Activated CD4-positive, alpha-beta T cell treated with anti-CD3 and anti-CD28 coated beads for 36 hours (primary cell): ENCODE data around the gene TLN1. TPM values are rescaled to one million over a fixed set of nuclear protein-coding genes. Genes with fewer than 3 reads are reported as not detected.

Experiments used
- ATAC-seq: fragments of 200-7000 bp; cut with Tn5 transposase; one replicate; pipeline ENCODE4 v1.10.0; 2021; ENCODE audit warnings: mild to moderate bottlenecking, moderate library complexity
- CTCF ChIA-PET: fragments of 350-600 bp; sonication (Branson Sonifier 250); formaldehyde crosslinking; loops from one replicate; lab custom pipeline; 2021; ENCODE audit warnings: antibody characterized with exemption; lab: Charles Lee
- POLR2A ChIA-PET: fragments of 350-600 bp; sonication (Branson Sonifier 250); formaldehyde crosslinking; loops from one replicate; lab custom pipeline; 2021; ENCODE audit warnings: antibody characterized with exemption, inconsistent platforms; lab: Charles Lee
- DNase-seq: peaks from one replicate; pipeline ENCODE4 v3.0.0-alpha.2; 2020
- H3K27ac Mint-ChIP-seq: one replicate; pipeline ENCODE4 v1.8.0; 2021; ENCODE audit warnings: mixed read lengths
- H3K27me3 Mint-ChIP-seq: one replicate; pipeline ENCODE4 v1.8.0; 2021; ENCODE audit warnings: mixed read lengths
- H3K36me3 Mint-ChIP-seq: one replicate; pipeline ENCODE4 v1.8.0; 2021; ENCODE audit warnings: low read depth, mixed read lengths
- H3K4me1 Mint-ChIP-seq: one replicate; pipeline ENCODE4 v1.8.0; 2021; ENCODE audit warnings: mixed read lengths
- H3K4me3 Mint-ChIP-seq: one replicate; pipeline ENCODE4 v1.8.0; 2021; ENCODE audit warnings: mild to moderate bottlenecking, moderate library complexity, mixed read lengths
- H3K9me3 Mint-ChIP-seq: one replicate; pipeline ENCODE4 v1.8.0; 2021; ENCODE audit warnings: low read depth, mixed read lengths
- intact Hi-C, 2 experiments: fragments of 100-400 bp; cut with DNase I in 1 of 2; cut with micrococcal nuclease in 1 of 2; formaldehyde crosslinking; loops; one replicate each; pipeline versions ENCODE4 v1.14.2 to v1.15.1; 2022 to 2024; cut with DNase I, micrococcal nuclease
- total RNA-seq, 2 experiments: library from RNA; stranded (reverse); gene quantifications; one replicate each; pipeline ENCODE4 v1.2.3, GENCODE V29; 2021

Gene TLN1
- total RNA-seq, 2 experiments from 2014 or later = 217 to 238 TPM

- CTCF ChIA-PET = interaction anchor here (0.6 kb wide), 1 partner anchor 80 kb away, joined by 3 read pairs; no protein-coding TSS in a partner anchor
- peaks cover 75% of the 10 kb centered on the region for H3K36me3 Mint-ChIP-seq
- no peaks in the 10 kb centered on the region for H3K9me3 Mint-ChIP-seq
- no peaks in the 10 kb centered on the region for H3K27me3 Mint-ChIP-seq
- H3K4me3 Mint-ChIP-seq = no peak overlapping the region
- peaks cover 7% of the 10 kb centered on the region for H3K4me1 Mint-ChIP-seq
- ATAC-seq (no peak), DNase-seq (no peak)
- intact Hi-C loops = no loop called here
- H3K27ac Mint-ChIP-seq = no peak overlapping the region
- POLR2A ChIA-PET = interaction anchor here (0.7 kb wide), 1 partner anchor 12 kb away, joined by 3 read pairs; no protein-coding TSS in a partner anchor
Measured at GRCh38 chr9:35708146-35708545, 23.8 kb downstream of the TLN1 start.

GRCh38 chr9:35706951-35707350, 25.0 kb downstream of the TLN1 start:
- ATAC-seq (no peak), DNase-seq (no peak)
- H3K4me1 Mint-ChIP-seq = peaks cover 4% of the 10 kb centered on the region
- intact Hi-C loops = no loop called here
- ChIA-PET POLR2A (interaction anchor here (1.1 kb wide), 1 partner anchor 11 kb away, joined by 4 read pairs; no protein-coding TSS in a partner anchor), CTCF (interaction anchor here (1.7 to 2.3 kb wide), 2 partner anchors 10 to 12 kb away, joined by 5 to 9 read pairs; no protein-coding TSS in a partner anchor)
- no peak overlapping the region for H3K4me3 Mint-ChIP-seq
- H3K36me3 Mint-ChIP-seq = peaks cover 71% of the 10 kb centered on the region
- H3K27me3 Mint-ChIP-seq = no peaks in the 10 kb centered on the region
- no peak overlapping the region for H3K27ac Mint-ChIP-seq
- H3K9me3 Mint-ChIP-seq = no peaks in the 10 kb centered on the region

GRCh38 chr9:35705836-35706430, 26.1 kb downstream of the TLN1 start:
- DNase-seq (no peak), ATAC-seq (no peak)
- no peak overlapping the region for H3K4me3 Mint-ChIP-seq
- POLR2A ChIA-PET = interaction anchor here (1.1 kb wide), 1 partner anchor 10 kb away, joined by 4 read pairs; no protein-coding TSS in a partner anchor
- H3K9me3 Mint-ChIP-seq = no peaks in the 10 kb centered on the region
- H3K4me1 Mint-ChIP-seq = no peaks in the 10 kb centered on the region
- intact Hi-C loops = no loop called here
- CTCF ChIA-PET = interaction anchor here (0.6 to 2.3 kb wide), 6 partner anchors 9 to 107 kb away, joined by 3 to 9 read pairs (median 3); partner anchors contain the start of gene ARHGEF39
- H3K27me3 Mint-ChIP-seq = no peaks in the 10 kb centered on the region
- H3K27ac Mint-ChIP-seq = no peak overlapping the region
- peaks cover 64% of the 10 kb centered on the region for H3K36me3 Mint-ChIP-seq

GRCh38 chr9:35705372-35705771, 26.6 kb downstream of the TLN1 start:
- H3K27ac Mint-ChIP-seq = no peak overlapping the region
- H3K9me3 Mint-ChIP-seq = no peaks in the 10 kb centered on the region
- CTCF ChIA-PET = interaction anchor here (0.6 to 2.3 kb wide), 5 partner anchors 9 to 107 kb away, joined by 3 to 9 read pairs (median 3); no protein-coding TSS in a partner anchor
- no peaks in the 10 kb centered on the region for H3K27me3 Mint-ChIP-seq
- no peaks in the 10 kb centered on the region for H3K4me1 Mint-ChIP-seq
- peaks cover 59% of the 10 kb centered on the region for H3K36me3 Mint-ChIP-seq
- intact Hi-C loops = no loop called here
- DNase-seq (no peak), ATAC-seq (no peak)
- H3K4me3 Mint-ChIP-seq = no peak overlapping the region
- POLR2A ChIA-PET = no interaction called here

GRCh38 chr9:35703906-35704672, 27.9 kb downstream of the TLN1 start:
- intact Hi-C loops = no loop called here
- H3K27me3 Mint-ChIP-seq = no peaks in the 10 kb centered on the region
- H3K36me3 Mint-ChIP-seq = peaks cover 53% of the 10 kb centered on the region
- ATAC-seq (no peak), DNase-seq (no peak)
- ChIA-PET CTCF (interaction anchor here (0.5 to 1.0 kb wide), 2 partner anchors 93 to 638 kb away, joined by 3 to 7 read pairs; no protein-coding TSS in a partner anchor), POLR2A (no interaction called here)
- no peaks in the 10 kb centered on the region for H3K4me1 Mint-ChIP-seq
- H3K4me3 Mint-ChIP-seq = no peak overlapping the region
- no peak overlapping the region for H3K27ac Mint-ChIP-seq
- H3K9me3 Mint-ChIP-seq = no peaks in the 10 kb centered on the region

- no peaks in the 10 kb centered on the region for H3K27me3 Mint-ChIP-seq
Measured at GRCh38 chr9:35702696-35703095, 29.3 kb downstream of the TLN1 start.

GRCh38 chr9:35700942-35701341, 31.1 kb downstream of the TLN1 start:
- H3K4me3 Mint-ChIP-seq = no peak overlapping the region
- peaks cover 43% of the 10 kb centered on the region for H3K36me3 Mint-ChIP-seq
- H3K27ac Mint-ChIP-seq = no peak overlapping the region
- no peak for ATAC-seq
- H3K27me3 Mint-ChIP-seq = no peaks in the 10 kb centered on the region
- no peak for DNase-seq
- ChIA-PET CTCF (interaction anchor here (0.6 to 1.4 kb wide), 8 partner anchors 13 to 1521 kb away, joined by 3 to 4 read pairs (median 3); no protein-coding TSS in a partner anchor), POLR2A (no interaction called here)
- peaks cover 1% of the 10 kb centered on the region for H3K4me1 Mint-ChIP-seq
- no peaks in the 10 kb centered on the region for H3K9me3 Mint-ChIP-seq
- intact Hi-C loops = no loop called here

More at GRCh38 chr9:35702696-35703095, 29.3 kb downstream of the TLN1 start:
- intact Hi-C loops = no loop called here
- Mint-ChIP-seq H3K27ac (no peak overlapping the region), H3K36me3 (peaks cover 44% of the 10 kb centered on the region), H3K4me3 (no peak overlapping the region), H3K4me1 (no peaks in the 10 kb centered on the region), H3K9me3 (no peaks in the 10 kb centered on the region)
- ChIA-PET CTCF (interaction anchor here (0.7 kb wide), 1 partner anchor 175 kb away, joined by 3 read pairs; no protein-coding TSS in a partner anchor), POLR2A (no interaction called here)
- ATAC-seq (no peak), DNase-seq (no peak)

GRCh38 chr9:35700031-35700430, 32.0 kb downstream of the TLN1 start:
- no peak overlapping the region for H3K4me3 Mint-ChIP-seq
- peaks cover 1% of the 10 kb centered on the region for H3K4me1 Mint-ChIP-seq
- H3K27me3 Mint-ChIP-seq = no peaks in the 10 kb centered on the region
- ATAC-seq = no peak
- peaks cover 40% of the 10 kb centered on the region for H3K36me3 Mint-ChIP-seq
- H3K9me3 Mint-ChIP-seq = no peaks in the 10 kb centered on the region
- CTCF ChIA-PET = interaction anchor here (0.9 to 1.4 kb wide), 2 partner anchors 12 to 96 kb away, joined by 3 read pairs; no protein-coding TSS in a partner anchor
- DNase-seq = no peak
- intact Hi-C loops = no loop called here
- H3K27ac Mint-ChIP-seq = no peak overlapping the region
- POLR2A ChIA-PET = no interaction called here

GRCh38 chr9:35698231-35698630, 33.8 kb downstream of the TLN1 start:
- ChIA-PET CTCF (interaction anchor here (0.6 to 5.7 kb wide), 6 partner anchors 10 to 190 kb away, joined by 3 to 68 read pairs (median 4); partner anchors contain the start of genes CA9, CREB3 and TLN1), POLR2A (no interaction called here)
- DNase-seq (no peak), ATAC-seq (no peak)
- H3K27me3 Mint-ChIP-seq = no peaks in the 10 kb centered on the region
- H3K9me3 Mint-ChIP-seq = no peaks in the 10 kb centered on the region
- H3K27ac Mint-ChIP-seq = no peak overlapping the region
- peaks cover 27% of the 10 kb centered on the region for H3K36me3 Mint-ChIP-seq
- H3K4me1 Mint-ChIP-seq = peaks cover 1% of the 10 kb centered on the region
- no peak overlapping the region for H3K4me3 Mint-ChIP-seq
- intact Hi-C loops = loop anchor here in 1 of 2 experiments (5.0 kb wide), 1 partner anchor 41 kb away; the partner anchor contains the start of genes CCDC107 and RMRP

GRCh38 chr9:35697486-35697885, 34.5 kb downstream of the TLN1 start:
- Mint-ChIP-seq H3K9me3 (no peaks in the 10 kb centered on the region), H3K27ac (no peak overlapping the region), H3K36me3 (peaks cover 22% of the 10 kb centered on the region), H3K27me3 (no peaks in the 10 kb centered on the region), H3K4me3 (no peak overlapping the region), H3K4me1 (peaks cover 1% of the 10 kb centered on the region)
- ChIA-PET POLR2A (interaction anchor here (0.6 kb wide), 1 partner anchor 98 kb away, joined by 3 read pairs; no protein-coding TSS in a partner anchor), CTCF (interaction anchor here (0.6 to 5.7 kb wide), 19 partner anchors 8 to 219 kb away, joined by 3 to 68 read pairs (median 6); partner anchors contain the start of genes CCDC107, CREB3, GBA2 and RGP1)
- ATAC-seq (no peak), DNase-seq (no peak)
- intact Hi-C loops = loop anchor here in 1 of 2 experiments (5.0 kb wide), 1 partner anchor 40 kb away; the partner anchor contains the start of genes CCDC107 and RMRP
